Body of pancreas (tissue), 4 donors: ENCODE data around the gene SEPHS1. TPM values are rescaled to one million over a fixed set of nuclear protein-coding genes. Genes with fewer than 3 reads are reported as not detected.

Experiments used
- ATAC-seq: fragments of 150-250 bp; one replicate; pipeline ENCODE4 v1.9.1; 2016
- DNase-seq, 4 donors: peaks; one replicate each; pipeline ENCODE4 v3.0.0-alpha.2; 2019
- H3K27ac ChIP-seq, 4 donors: fragments of 200-600 bp; sonication (generic); 1 replicate in 3 of 4; 2 replicates in 1 of 4; pipeline versions ENCODE4 v1.5.1 to v1.6.1; 2016 to 2019; ENCODE audit warnings: mild to moderate bottlenecking in 1 of 4, mixed read lengths in 1 of 4, moderate library complexity in 1 of 4
- H3K27me3 ChIP-seq, 2 donors: fragments of 200-600 bp; sonication (generic); one replicate each; pipeline ENCODE4 v1.6.0; 2016; ENCODE audit warnings: mild to moderate bottlenecking in 1 of 2
- H3K36me3 ChIP-seq, 2 donors: fragments of 200-600 bp; sonication (generic); replicated peaks in 1 of 2; 2 replicates each; pipeline ENCODE4 v1.5.1; 2016; ENCODE audit warnings: low read depth in 2 of 2; ENCODE audit not compliant: insufficient read depth in 1 of 2
- H3K4me1 ChIP-seq: fragments of 200-600 bp; sonication (generic); one replicate; pipeline ENCODE4 v1.6.0; 2016
- H3K4me3 ChIP-seq, 2 donors: fragments of 200-600 bp; sonication (generic); 1 replicate in 1 of 2; 2 replicates in 1 of 2; pipeline ENCODE4 v1.5.1; 2016 to 2019
- H3K9me3 ChIP-seq, 3 donors: fragments of 200-600 bp; sonication (generic); 1 replicate in 2 of 3; 2 replicates in 1 of 3; pipeline ENCODE4 v1.5.1; 2016
- CTCF ChIP-seq, 7 experiments: fragments of 450-650 bp in 4 of 7; fragments of 200-600 bp in 3 of 7; sonication (generic) in 3 of 7; IDR thresholded peaks; one replicate each; pipeline ENCODE4 v1.5.1; 2016 to 2019; ENCODE audit warnings: antibody characterized with exemption in 7 of 7
- POLR2A ChIP-seq, 3 donors: fragments of 450-650 bp; IDR thresholded peaks; one replicate each; pipeline ENCODE4 v1.6.1; 2016; ENCODE audit warnings: antibody characterized with exemption in 3 of 3, mild to moderate bottlenecking in 2 of 3
- WGBS, 2 donors: methylation state at CpG; one replicate each; pipeline ENCODE4 v1.1.5; 2017; 5-methylcytosine and 5-hydroxymethylcytosine counted together
- intact Hi-C: fragments of 100-400 bp; cut with DNase I; formaldehyde crosslinking; loops from one replicate; pipeline ENCODE4 v1.15.1; 2023
- total RNA-seq, 2 donors: library from RNA; depleted of rRNA; stranded (reverse); fragments of >200 nt; gene quantifications; one replicate each; pipeline ENCODE4 v1.1.0, GENCODE V29; 2016

SEPHS1 gene
- total RNA-seq, 2 donors from 2014 or later = 17.6 to 21.8 TPM

GRCh38 chr10:13317474-13317873 lies 30.6 kb downstream of the SEPHS1 start:
- TF ChIP-seq POLR2A (IDR thresholded peaks at IDR 0.05) (no peak), CTCF (IDR thresholded peaks at IDR 0.05) (no peak)
- Histone ChIP-seq H3K36me3 (peaks cover 0 to 16% of the 10 kb centered on the region in 2 donors), H3K27me3 (no peaks in the 10 kb centered on the region), H3K4me1 (no peaks in the 10 kb centered on the region), H3K27ac (no peak overlapping the region), H3K9me3 (no peaks in the 10 kb centered on the region), H3K4me3 (no peak overlapping the region)
- WGBS, 2 donors = 81 to 92% methylated on average over 3 to 6 of the region's 6 CpGs
- no peak for ATAC-seq
- DNase-seq = no peak
- intact Hi-C loops = no loop called here

- Histone ChIP-seq H3K36me3 (peaks cover 0 to 12% of the 10 kb centered on the region in 2 donors), H3K4me3 (no peak overlapping the region), H3K4me1 (no peaks in the 10 kb centered on the region), H3K27me3 (no peaks in the 10 kb centered on the region), H3K9me3 (no peaks in the 10 kb centered on the region), H3K27ac (no peak overlapping the region)
- intact Hi-C loops = no loop called here
- DNase-seq (no peak), ATAC-seq (no peak)
- WGBS, 2 donors = 92 to 93% methylated on average over 7 of the region's 7 CpGs
- TF ChIP-seq POLR2A (IDR thresholded peaks at IDR 0.05) (no peak), CTCF (IDR thresholded peaks at IDR 0.05) (no peak)
Measured at GRCh38 chr10:13316635-13317311, 31.3 kb downstream of the SEPHS1 start.

GRCh38 chr10:13315361-13315760 lies 32.7 kb downstream of the SEPHS1 start:
- Histone ChIP-seq H3K4me3 (no peak overlapping the region), H3K27me3 (no peaks in the 10 kb centered on the region), H3K4me1 (no peaks in the 10 kb centered on the region), H3K27ac (no peak overlapping the region), H3K9me3 (no peaks in the 10 kb centered on the region), H3K36me3 (peaks cover 0 to 5% of the 10 kb centered on the region in 2 donors)
- intact Hi-C loops = no loop called here
- ATAC-seq = no peak
- no peak for TF ChIP-seq POLR2A (IDR thresholded peaks at IDR 0.05)
- TF ChIP-seq CTCF (IDR thresholded peaks at IDR 0.05) = no peak
- DNase-seq = no peak

GRCh38 chr10:13311177-13311575 lies 36.9 kb downstream of the SEPHS1 start:
- Histone ChIP-seq H3K4me1 (no peaks in the 10 kb centered on the region), H3K9me3 (no peaks in the 10 kb centered on the region), H3K27me3 (no peaks in the 10 kb centered on the region), H3K27ac (no peak overlapping the region), H3K36me3 (no peaks in the 10 kb centered on the region), H3K4me3 (no peak overlapping the region)
- WGBS, 2 donors = 68 to 70% methylated on average over 5 of the region's 5 CpGs
- intact Hi-C loops = no loop called here
- ATAC-seq = no peak
- no peak for TF ChIP-seq POLR2A (IDR thresholded peaks at IDR 0.05)
- TF ChIP-seq CTCF (IDR thresholded peaks at IDR 0.05) = no peak
- no peak for DNase-seq

- ATAC-seq (no peak), DNase-seq (no peak)
- Histone ChIP-seq H3K27me3 (no peaks in the 10 kb centered on the region), H3K27ac (no peak overlapping the region), H3K4me3 (no peak overlapping the region), H3K9me3 (no peaks in the 10 kb centered on the region), H3K4me1 (no peaks in the 10 kb centered on the region), H3K36me3 (no peaks in the 10 kb centered on the region)
- WGBS, 2 donors = 69 to 74% methylated on average over 7 of the region's 7 CpGs
- intact Hi-C loops = no loop called here
- TF ChIP-seq POLR2A (IDR thresholded peaks at IDR 0.05) (no peak), CTCF (IDR thresholded peaks at IDR 0.05) (no peak)
Measured at GRCh38 chr10:13310518-13311176, 37.4 kb downstream of the SEPHS1 start.
